Activated T-cell treated with anti-CD3 and anti-CD28 coated beads, Interleukin-2, amount 50 U/mL, for 72 hours (primary cell): ENCODE data around the gene GDPGP1. TPM values are rescaled to one million over a fixed set of nuclear protein-coding genes. Genes with fewer than 3 reads are reported as not detected.
"Not testable (repeated sequence)": the region's sequence is repeated elsewhere in the genome, so short reads cannot be mapped to it uniquely, and the experiment has no call there.

ENCODE experiments used
- ATAC-seq, 2 donors: fragments of 150-1000 bp; cut with Tn5 transposase; replicated peaks in 1 of 2; 2 replicates each; pipeline ENCODE4 v1.10.0; 2021; ENCODE audit warnings: moderate library complexity in 2 of 2, mild to moderate bottlenecking in 1 of 2
- DNase-seq, 2 donors: peaks; one replicate each; pipeline ENCODE4 v3.0.0; 2021 to 2022; ENCODE audit warnings: mixed read lengths in 1 of 2
- H3K27ac Mint-ChIP-seq: one replicate; pipeline ENCODE4 v1.8.0; 2022; ENCODE audit warnings: mild to moderate bottlenecking, moderate library complexity, mixed read lengths
- H3K27me3 Mint-ChIP-seq: one replicate; pipeline ENCODE4 v1.8.0; 2022; ENCODE audit warnings: low read depth, mixed read lengths
- H3K36me3 Mint-ChIP-seq, 2 donors: one replicate each; pipeline ENCODE4 v1.8.0; 2022; ENCODE audit warnings: mixed read lengths in 2 of 2, mild to moderate bottlenecking in 1 of 2; ENCODE audit not compliant: insufficient read depth in 2 of 2
- H3K4me1 Mint-ChIP-seq: one replicate; pipeline ENCODE4 v1.8.0; 2022; ENCODE audit warnings: low read depth, mixed read lengths
- H3K4me3 Mint-ChIP-seq, 2 donors: one replicate each; pipeline ENCODE4 v1.8.0; 2022; ENCODE audit warnings: mild to moderate bottlenecking in 2 of 2, mixed read lengths in 2 of 2, moderate library complexity in 2 of 2
- H3K9me3 Mint-ChIP-seq, 2 donors: one replicate each; pipeline ENCODE4 v1.8.0; 2022; ENCODE audit warnings: mixed read lengths in 2 of 2
- total RNA-seq, 2 donors: library from RNA; stranded (reverse); gene quantifications; one replicate each; pipeline ENCODE4 v1.2.3, GENCODE V29; 2022

The GDPGP1 gene
- total RNA-seq, 2 donors from 2014 or later = 5.8 to 7.0 TPM

- no peaks in the 10 kb centered on the region for H3K9me3 Mint-ChIP-seq
- H3K4me3 Mint-ChIP-seq = no peak overlapping the region
- H3K4me1 Mint-ChIP-seq = peaks cover 20% of the 10 kb centered on the region
- no peaks in the 10 kb centered on the region for H3K27me3 Mint-ChIP-seq
- DNase-seq (no peak), ATAC-seq (no peak)
- H3K27ac Mint-ChIP-seq = no peak overlapping the region
- peaks cover 2% of the 10 kb centered on the region in 2 donors for H3K36me3 Mint-ChIP-seq
Observed at GRCh38 chr15:90239371-90239770, 5.4 kb downstream of the GDPGP1 start.

- Mint-ChIP-seq H3K27me3 (no peaks in the 10 kb centered on the region), H3K4me3 (no peak overlapping the region), H3K4me1 (peaks cover 11% of the 10 kb centered on the region), H3K36me3 (peaks cover 2% of the 10 kb centered on the region in 2 donors), H3K27ac (no peak overlapping the region), H3K9me3 (no peaks in the 10 kb centered on the region)
- ATAC-seq (no peak), DNase-seq (no peak)
Observed at GRCh38 chr15:90240856-90241255, 6.8 kb downstream of the GDPGP1 start.

- Mint-ChIP-seq H3K36me3 (peaks cover 0 to 2% of the 10 kb centered on the region in 2 donors), H3K4me1 (peaks cover 11% of the 10 kb centered on the region), H3K4me3 (no peak overlapping the region), H3K27ac (no peak overlapping the region), H3K9me3 (no peaks in the 10 kb centered on the region), H3K27me3 (no peaks in the 10 kb centered on the region)
- DNase-seq = no peak
- ATAC-seq = no peak
Observed at GRCh38 chr15:90241343-90242192, 7.6 kb downstream of the GDPGP1 start.

- ATAC-seq (no peak), DNase-seq (no peak)
- no peaks in the 10 kb centered on the region for H3K27me3 Mint-ChIP-seq
- no peaks in the 10 kb centered on the region for H3K36me3 Mint-ChIP-seq
- no peak overlapping the region for H3K27ac Mint-ChIP-seq
- H3K9me3 Mint-ChIP-seq = no peaks in the 10 kb centered on the region
- H3K4me3 Mint-ChIP-seq = no peak overlapping the region
- H3K4me1 Mint-ChIP-seq = peaks cover 13% of the 10 kb centered on the region
Observed at GRCh38 chr15:90243943-90244639, 10.1 kb downstream of the GDPGP1 start.

- Mint-ChIP-seq H3K36me3 (no peaks in the 10 kb centered on the region), H3K9me3 (no peaks in the 10 kb centered on the region), H3K27me3 (no peaks in the 10 kb centered on the region), H3K27ac (no peak overlapping the region), H3K4me3 (peak overlapping the region; percentile 81 to 82), H3K4me1 (peaks cover 14% of the 10 kb centered on the region)
- ATAC-seq (no peak), DNase-seq (no peak)
Observed at GRCh38 chr15:90248789-90249202, 14.8 kb downstream of the GDPGP1 start.

GRCh38 chr15:90249203-90249863, 15.3 kb downstream of the GDPGP1 start, which contains the start of gene TTLL13:
Gene TTLL13, plus strand, starts transcription at chr15:90249556. Its CDS starts 1,075 bp downstream, at chr15:90250631.
- Mint-ChIP-seq H3K27me3 (no peaks in the 10 kb centered on the region), H3K27ac (no peak within 1 kb of the TSS), H3K4me3 (peak within 1 kb of the TSS; percentile 81 to 82), H3K9me3 (no peaks in the 10 kb centered on the region), H3K36me3 (no peaks in the 10 kb centered on the region), H3K4me1 (peaks cover 14% of the 10 kb centered on the region)
- ATAC-seq = peak; percentile 85 to 90
- DNase-seq = peak; percentile 52 to 91

GRCh38 chr15:90257776-90258175, 23.8 kb downstream of the GDPGP1 start:
- DNase-seq = no peak
- H3K27ac Mint-ChIP-seq = no peak overlapping the region
- no peak for ATAC-seq
- H3K4me3 Mint-ChIP-seq = no peak overlapping the region
- H3K36me3 Mint-ChIP-seq = no peaks in the 10 kb centered on the region
- no peaks in the 10 kb centered on the region for H3K9me3 Mint-ChIP-seq
- H3K27me3 Mint-ChIP-seq = no peaks in the 10 kb centered on the region
- H3K4me1 Mint-ChIP-seq = peaks cover 4% of the 10 kb centered on the region

GRCh38 chr15:90259524-90259923, 25.5 kb downstream of the GDPGP1 start:
- Mint-ChIP-seq H3K4me3 (peak overlapping the region in 1 of 2 donors; percentile 50), H3K4me1 (peaks cover 15% of the 10 kb centered on the region), H3K27me3 (no peaks in the 10 kb centered on the region), H3K36me3 (no peaks in the 10 kb centered on the region), H3K27ac (no peak overlapping the region), H3K9me3 (no peaks in the 10 kb centered on the region)
- DNase-seq = no peak
- ATAC-seq = peak; percentile 71 to 80

GRCh38 chr15:90260731-90261130, 26.7 kb downstream of the GDPGP1 start:
- H3K27me3 Mint-ChIP-seq, H3K4me3 Mint-ChIP-seq, DNase-seq, H3K36me3 Mint-ChIP-seq, H3K27ac Mint-ChIP-seq, ATAC-seq, H3K9me3 Mint-ChIP-seq: not testable (repeated sequence)
- peaks cover 15% of the 10 kb centered on the region for H3K4me1 Mint-ChIP-seq

GRCh38 chr15:90261811-90262210, 27.8 kb downstream of the GDPGP1 start:
- no peak overlapping the region for H3K4me3 Mint-ChIP-seq
- H3K27me3 Mint-ChIP-seq = no peaks in the 10 kb centered on the region
- ATAC-seq (no peak), DNase-seq (no peak)
- no peaks in the 10 kb centered on the region for H3K9me3 Mint-ChIP-seq
- H3K4me1 Mint-ChIP-seq = peaks cover 15% of the 10 kb centered on the region
- no peak overlapping the region for H3K27ac Mint-ChIP-seq
- H3K36me3 Mint-ChIP-seq = peaks cover 4 to 6% of the 10 kb centered on the region in 2 donors

- H3K9me3 Mint-ChIP-seq = no peaks in the 10 kb centered on the region
- peaks cover 21% of the 10 kb centered on the region for H3K4me1 Mint-ChIP-seq
- no peak overlapping the region for H3K4me3 Mint-ChIP-seq
- DNase-seq (no peak), ATAC-seq (no peak)
- no peaks in the 10 kb centered on the region for H3K27me3 Mint-ChIP-seq
- H3K36me3 Mint-ChIP-seq = peaks cover 4 to 6% of the 10 kb centered on the region in 2 donors
- H3K27ac Mint-ChIP-seq = no peak overlapping the region
Observed at GRCh38 chr15:90262426-90262825, 28.4 kb downstream of the GDPGP1 start.

- H3K4me1 Mint-ChIP-seq = peaks cover 37% of the 10 kb centered on the region
- ATAC-seq (peak; percentile 38 to 58), DNase-seq (peak; percentile 51 to 60)
- no peaks in the 10 kb centered on the region for H3K27me3 Mint-ChIP-seq
- H3K9me3 Mint-ChIP-seq = no peaks in the 10 kb centered on the region
- H3K27ac Mint-ChIP-seq = peak overlapping the region; percentile 99
- peaks cover 7 to 14% of the 10 kb centered on the region in 2 donors for H3K36me3 Mint-ChIP-seq
- peak overlapping the region; percentile 98 to 99 for H3K4me3 Mint-ChIP-seq
Observed at GRCh38 chr15:90264671-90265070, 30.7 kb downstream of the GDPGP1 start.
